Erythroblast (primary cell): ENCODE measurements around the gene ZMYM4.

Experiments used
- GATA1 ChIP-seq: IDR thresholded peaks from 2 replicates; pipeline ENCODE4 v1.6.1; 2011; ENCODE audit warnings: low read depth, mild to moderate bottlenecking, control low read depth, low read length, moderate library complexity
- POLR2A ChIP-seq: IDR thresholded peaks from 2 replicates; pipeline ENCODE4 v1.6.1; 2011; ENCODE audit warnings: mild to moderate bottlenecking, low read length

DNA sequence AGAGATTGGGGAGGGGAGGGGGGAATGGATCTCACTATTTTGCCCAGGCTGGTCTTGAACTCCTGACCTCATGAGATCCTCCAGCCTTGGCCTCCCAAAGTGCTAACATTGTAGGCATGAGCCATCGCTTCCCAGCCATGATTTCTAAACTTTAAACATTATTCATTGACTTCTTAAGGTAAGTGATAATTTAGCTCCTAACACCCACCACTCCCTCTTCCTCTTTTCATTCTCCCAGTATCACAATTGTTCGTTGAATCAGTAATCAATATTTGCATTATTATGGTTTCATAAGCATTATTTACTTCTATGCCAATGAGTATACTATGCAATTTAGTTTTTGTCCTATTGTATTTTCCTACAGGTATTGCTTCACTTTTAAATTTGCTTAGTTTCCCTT, 42.0 kb upstream of the ZMYM4 start:
- TF ChIP-seq POLR2A (no peak), GATA1 (no peak)
